IPS-NIHi7 (cell line): ENCODE data around the gene FRMD5.
"Not testable (repeated sequence)": the region's sequence is repeated elsewhere in the genome, so short reads cannot be mapped to it uniquely, and the experiment has no call there.

Experiments
- DNase-seq: peaks from one replicate; pipeline ENCODE4 v3.0.0; 2012; ENCODE audit warnings: mixed read lengths; ENCODE audit errors: extremely low spot score

Gene FRMD5

GRCh38 chr15:44195151-44195740, at the start of gene FRMD5:
TSS of gene FRMD5 (minus strand) at chr15:44195271.
- peak; percentile 97 for DNase-seq

DNA sequence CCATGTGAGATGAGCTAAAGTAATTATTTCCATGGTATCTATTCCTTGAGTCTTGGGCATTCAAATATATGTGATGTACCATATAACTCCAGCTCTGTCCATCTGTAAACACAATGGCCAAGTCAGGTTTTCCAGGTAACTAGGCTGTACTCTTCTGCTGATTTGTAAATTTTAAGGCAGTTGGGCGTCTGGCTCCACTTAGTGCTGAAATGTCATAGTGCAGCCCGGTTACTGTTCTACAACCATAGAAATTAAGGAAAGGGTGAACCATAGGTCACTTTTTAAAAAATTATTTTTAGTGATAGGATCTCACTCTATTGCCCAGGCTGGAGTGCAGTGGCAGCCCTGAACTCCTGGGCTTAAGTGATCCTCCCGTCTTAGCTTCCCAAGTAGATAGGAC, 48.8 kb upstream of the FRMD5 start:
- DNase-seq: no peak

DNA sequence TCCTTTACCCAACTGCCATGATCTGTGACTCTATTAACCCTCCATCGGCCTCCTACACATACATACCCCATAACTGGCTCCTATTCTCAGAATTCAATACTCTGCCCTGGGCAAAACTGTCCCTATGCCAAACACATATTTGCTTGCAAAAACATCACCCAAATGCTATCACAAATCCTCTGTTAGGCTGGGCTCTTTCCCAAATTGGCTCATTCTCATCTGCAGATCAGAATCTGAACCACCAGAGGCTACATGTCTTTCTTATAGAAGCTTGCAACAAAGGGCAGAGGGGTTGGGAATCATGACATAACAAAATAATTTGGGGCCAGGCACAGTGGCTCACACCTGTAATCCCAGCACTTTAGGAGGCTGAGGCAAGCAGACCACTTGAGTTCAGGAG, 48.1 kb upstream of the FRMD5 start:
- no peak for DNase-seq

DNA sequence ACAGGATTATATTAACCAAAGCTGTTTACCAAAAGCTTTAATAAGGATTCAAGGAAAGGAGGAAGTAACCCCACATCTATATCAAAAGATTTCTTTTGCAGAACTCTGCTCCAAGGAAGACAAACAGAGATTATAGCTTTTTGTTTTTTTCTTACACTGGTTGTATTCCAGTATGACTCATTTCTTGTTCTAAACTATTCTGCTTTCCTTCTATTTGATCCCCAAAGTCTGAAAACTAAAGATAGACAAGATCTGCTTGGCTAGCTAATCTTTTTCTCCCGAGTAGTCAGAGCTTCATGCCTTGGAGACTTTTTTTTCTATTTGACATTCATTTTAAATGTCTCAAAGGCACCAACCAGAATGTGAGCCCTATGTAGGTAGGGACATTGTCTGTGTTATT, 36.8 kb upstream of the FRMD5 start:
- no peak for DNase-seq

DNA sequence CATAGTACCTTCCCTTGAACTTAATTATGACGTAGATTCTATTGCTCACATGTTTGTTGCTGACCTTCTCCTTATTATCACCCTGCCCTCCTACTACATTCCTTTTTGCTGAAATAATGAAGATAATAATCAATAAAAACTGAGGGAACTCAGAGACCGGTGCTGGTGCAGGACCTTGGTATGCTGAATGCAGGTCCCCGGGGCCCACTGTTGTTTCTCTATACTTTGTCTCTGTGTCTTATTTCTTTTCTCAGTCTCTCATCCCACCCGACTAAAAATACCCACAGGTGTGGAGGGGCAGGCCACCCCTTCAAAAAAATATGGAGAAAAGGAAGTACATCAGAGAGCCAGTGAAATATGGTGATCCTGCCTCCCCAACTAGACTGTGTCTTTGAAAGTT, 34.2 kb upstream of the FRMD5 start:
- DNase-seq: not testable (repeated sequence)

- no peak for DNase-seq
Measured at GRCh38 chr15:44227584-44227983, 32.5 kb upstream of the FRMD5 start.

GRCh38 chr15:44227001-44227400, 31.9 kb upstream of the FRMD5 start:
- DNase-seq: not testable (repeated sequence)

DNA sequence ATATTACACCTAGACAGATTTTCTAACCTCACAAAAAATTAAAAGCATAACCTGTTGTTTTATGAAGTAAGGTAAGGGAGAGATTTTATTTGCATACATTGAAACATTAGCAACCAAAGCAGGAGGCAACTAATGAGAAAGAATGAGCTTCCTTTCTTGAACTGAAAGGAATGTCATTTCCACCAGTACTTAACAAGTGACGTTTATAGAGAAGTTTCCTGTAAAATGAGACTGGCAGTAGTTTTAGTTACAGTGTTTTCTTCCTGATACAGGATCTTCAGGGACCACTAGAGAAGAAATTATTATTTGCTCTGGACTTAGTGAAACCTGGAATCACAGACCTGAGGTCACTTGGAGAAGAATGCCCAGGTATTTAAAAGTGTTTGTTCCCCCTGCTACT, 27.4 kb upstream of the FRMD5 start:
- DNase-seq: no peak

GRCh38 chr15:44219073-44219472, 24.0 kb upstream of the FRMD5 start:
- DNase-seq: no peak

DNA sequence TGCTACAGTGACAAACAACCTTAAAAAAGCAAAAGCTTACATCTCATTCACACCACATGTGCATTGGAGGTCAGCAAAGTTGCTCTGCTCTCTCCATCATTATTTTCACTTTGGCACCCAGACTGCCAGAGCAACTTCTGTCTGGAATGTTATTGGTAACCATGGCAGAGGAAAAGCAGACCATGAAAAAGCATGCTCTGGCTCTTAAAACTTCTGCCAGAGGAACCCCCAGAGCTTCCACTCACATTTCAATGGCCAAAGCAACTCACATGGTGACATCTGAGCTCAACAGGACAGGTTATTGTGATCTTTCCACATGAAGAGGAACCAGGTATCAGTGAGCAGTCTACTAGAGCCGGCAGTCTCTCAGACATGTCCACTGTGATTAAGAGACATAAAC, 21.9 kb upstream of the FRMD5 start:
- DNase-seq: no peak

GRCh38 chr15:44215594-44215993, 20.5 kb upstream of the FRMD5 start:
- DNase-seq: no peak

DNA sequence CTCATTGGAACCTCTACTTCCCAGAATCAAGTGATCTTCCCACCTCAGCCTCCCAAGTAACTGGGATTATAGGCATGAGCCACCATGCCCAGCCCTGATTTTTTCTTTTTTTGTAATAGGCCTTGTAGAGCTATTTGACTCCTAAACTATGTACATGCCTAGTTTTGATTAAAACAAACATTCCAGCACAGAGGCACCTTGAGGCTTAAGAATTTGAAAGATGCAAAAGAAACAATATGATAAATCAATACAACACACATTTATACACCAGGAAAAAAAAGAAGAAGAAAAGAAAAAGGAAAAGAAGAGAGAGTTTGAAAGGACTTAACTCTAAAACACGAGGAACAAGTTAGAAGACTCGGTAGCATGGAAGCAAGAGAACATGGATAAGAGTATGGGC, 13.9 kb upstream of the FRMD5 start:
- DNase-seq: no peak

- no peak for DNase-seq
Measured at GRCh38 chr15:44207643-44208042, 12.6 kb upstream of the FRMD5 start.

- DNase-seq: no peak
Measured at GRCh38 chr15:44199393-44199792, 4.3 kb upstream of the FRMD5 start.

DNA sequence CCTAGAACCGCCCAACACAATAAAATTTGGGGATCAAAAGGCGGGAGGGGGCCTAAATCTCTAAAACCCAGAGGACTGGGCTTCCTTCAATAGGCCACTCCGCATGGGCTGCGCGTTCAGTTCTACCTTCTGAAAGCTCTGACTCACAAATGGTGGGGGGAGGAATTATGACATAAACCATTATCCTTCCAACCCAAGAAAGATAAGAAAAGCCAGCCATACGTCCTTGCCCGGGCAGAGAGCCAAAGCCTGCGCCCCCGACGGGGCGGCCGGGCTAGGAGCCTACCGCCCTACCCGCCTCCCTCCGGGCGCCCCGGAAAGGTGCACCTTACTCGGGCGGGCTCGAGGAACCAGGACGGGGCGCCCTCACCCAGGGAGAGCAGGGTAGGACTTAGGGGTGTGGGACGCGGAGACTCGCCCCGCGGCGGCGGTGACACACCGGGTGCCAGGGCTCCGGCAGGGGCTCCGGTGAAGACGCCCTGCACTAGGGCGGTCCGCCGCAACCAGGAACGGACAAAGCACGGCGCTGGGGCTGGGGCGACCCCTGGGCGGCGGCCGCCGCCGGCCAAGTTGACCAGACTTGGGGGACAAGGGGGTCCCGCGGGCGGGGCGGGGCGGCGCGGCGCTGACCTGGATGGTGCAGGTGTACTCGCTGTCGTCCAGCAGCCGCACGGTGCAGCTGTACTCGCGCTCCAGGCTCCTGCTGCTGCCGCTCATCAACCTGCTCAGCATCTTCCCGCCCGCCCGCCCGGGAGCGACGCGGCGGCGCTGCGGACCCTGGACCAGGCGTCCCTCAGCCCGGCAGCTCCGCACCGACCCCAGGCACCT, 534 bp downstream of the FRMD5 start:
- peak; percentile 21 for DNase-seq

DNA sequence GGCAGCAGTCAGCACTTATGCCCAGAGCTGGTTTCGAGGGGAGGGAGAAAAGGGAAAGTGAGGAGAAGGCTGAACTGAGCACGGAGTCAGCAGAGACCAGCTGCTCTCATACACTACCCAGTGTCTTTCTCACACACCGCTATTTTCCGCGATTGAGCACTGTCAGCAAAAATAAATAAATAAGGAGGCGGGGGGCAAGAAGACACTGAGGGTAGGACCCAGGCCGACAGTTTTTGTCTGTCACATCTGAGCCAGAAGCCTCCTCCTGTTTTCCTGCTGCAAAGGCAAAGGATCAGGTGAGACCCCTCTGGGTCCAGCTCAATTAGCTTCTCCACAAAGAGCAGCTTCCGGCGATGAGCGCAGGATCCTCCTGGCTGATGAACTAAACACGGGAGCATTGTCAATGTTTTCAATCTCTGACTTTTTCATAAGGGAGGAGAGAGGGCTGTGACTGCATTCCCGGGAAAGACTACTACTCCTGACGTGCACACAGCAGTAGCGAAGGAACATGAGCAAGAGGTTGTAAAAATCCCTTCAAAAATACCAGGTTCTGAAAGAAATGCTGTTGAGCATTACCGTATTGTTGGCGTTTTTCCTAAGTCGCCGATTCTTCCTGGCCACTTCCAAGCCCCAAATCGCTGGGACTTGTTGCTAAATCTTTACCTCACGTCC, 1.3 kb downstream of the FRMD5 start:
- DNase-seq: peak; percentile 48

DNA sequence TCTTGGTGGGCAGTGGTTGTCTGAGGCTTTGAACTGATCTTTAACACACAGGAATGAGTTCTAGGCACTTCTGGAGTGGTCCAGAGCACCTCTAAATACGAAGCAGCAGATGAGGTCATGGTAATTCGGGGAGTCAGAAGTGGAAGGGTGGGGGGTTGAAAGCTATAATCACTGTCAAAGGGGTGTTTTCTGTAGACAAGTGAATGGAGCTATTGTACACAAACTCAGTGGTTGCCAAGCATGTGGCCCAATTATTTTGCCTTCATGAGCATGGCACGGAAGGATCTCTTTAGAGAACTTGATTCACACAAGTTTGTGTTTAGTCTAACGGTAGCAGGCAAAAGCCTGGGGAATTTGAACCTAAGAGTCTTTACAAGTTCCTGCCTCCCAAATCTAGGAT, 6.3 kb downstream of the FRMD5 start:
- no peak for DNase-seq

DNA sequence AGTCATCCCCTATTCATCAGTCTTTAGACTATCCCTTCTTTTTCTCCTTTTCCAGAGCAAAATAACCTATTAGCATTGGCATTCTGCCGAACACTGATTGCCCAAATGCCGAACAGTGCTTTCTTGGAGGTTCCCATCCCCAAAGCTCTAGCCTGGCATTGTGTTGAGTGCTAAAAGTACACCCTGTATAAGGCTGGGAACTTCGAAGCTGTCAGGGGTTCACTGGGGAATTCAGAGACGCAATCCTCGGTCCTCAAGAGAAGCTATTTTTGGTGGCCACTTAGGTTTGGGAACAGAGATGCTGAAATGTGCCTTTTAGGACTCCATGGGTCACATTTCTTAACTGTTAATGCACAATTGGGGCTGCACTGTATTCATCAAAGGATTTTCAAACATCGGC, 8.4 kb downstream of the FRMD5 start:
- DNase-seq: no peak

DNA sequence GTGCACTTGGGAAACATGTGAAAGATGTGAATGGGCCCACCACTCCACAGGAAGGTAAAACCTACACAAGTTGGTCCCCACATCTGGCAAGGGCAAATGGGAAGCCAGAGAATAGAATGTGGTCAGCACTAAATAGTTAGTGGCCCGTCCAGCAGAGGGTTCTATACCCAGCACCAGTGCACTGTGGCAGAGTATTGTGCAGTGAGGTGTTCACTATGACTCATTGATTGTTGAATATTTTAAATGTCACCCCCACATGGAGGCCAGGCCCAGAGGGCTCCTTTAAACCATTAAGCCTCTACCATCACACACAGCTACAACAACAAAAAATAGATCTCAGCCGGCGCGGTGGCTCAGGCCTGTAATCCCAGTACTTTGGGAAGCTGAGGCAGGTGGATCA, 11.7 kb downstream of the FRMD5 start:
- DNase-seq: no peak

DNA sequence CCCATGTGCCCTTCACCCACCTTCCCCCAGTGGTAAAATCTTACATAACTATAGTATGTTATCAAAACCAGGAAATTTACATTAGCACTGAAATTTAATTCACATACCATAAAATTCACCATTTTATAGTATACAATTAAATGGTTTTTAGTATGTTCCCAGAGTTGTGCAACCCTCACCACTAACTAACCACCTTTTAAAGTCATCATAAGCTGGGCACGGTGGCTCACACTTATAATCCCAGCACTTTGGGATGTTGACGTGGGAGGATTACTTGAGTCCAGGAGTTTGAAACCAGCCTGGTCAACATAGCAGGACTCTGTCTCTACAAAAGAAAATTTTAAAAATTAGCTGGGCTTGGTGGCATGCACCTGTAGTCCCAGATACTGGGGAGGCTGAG, 13.7 kb downstream of the FRMD5 start:
- no peak for DNase-seq

- DNase-seq: no peak
Measured at GRCh38 chr15:44177139-44177538, 17.9 kb downstream of the FRMD5 start.

- no peak for DNase-seq
Measured at GRCh38 chr15:44173813-44174212, 21.3 kb downstream of the FRMD5 start.

DNA sequence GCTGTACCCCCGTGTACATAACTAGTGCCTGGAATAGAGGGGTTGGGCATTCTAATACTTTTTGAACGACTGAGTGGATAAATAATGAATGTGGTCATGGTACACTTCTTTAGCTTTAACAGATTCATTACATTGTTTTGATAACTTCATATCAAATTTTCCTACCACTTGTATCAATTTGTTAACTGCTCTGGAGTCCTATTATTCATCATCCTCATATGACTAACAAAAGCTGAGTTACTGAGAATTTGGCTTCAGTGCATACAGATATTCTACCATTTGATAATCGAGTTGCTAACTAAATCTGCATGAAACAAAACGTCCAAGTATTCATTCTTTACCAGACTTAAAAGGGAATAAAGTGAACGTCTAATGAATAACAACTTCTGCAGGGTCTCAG, 31.7 kb downstream of the FRMD5 start:
- DNase-seq: no peak
